ENCODE measurements around the gene EDIL3.
"Not testable (repeated sequence)": the region's sequence is repeated elsewhere in the genome, so short reads cannot be mapped to it uniquely, and the experiment has no call there.

GRCh38 chr5:84018521-84018920 lies 366.2 kb downstream of the EDIL3 start:
- TF ChIP-seq CTCF (conservative IDR thresholded peaks at IDR 0.05; ENCODE audit: low read length); EZH2phosphoT487 (IDR thresholded peaks at IDR 0.05; ENCODE audit: borderline replicate concordance, low read depth, low read length): not testable (repeated sequence)
